ENCODE data around the gene PROX1.

- no peak for TF ChIP-seq CTCF (IDR thresholded peaks at IDR 0.05)
- no peak for TF ChIP-seq POLR2A (IDR thresholded peaks at IDR 0.05)
- TF ChIP-seq POLR2AphosphoS5 (IDR thresholded peaks at IDR 0.05) = no peak
- no peak for TF ChIP-seq EP300 (IDR thresholded peaks at IDR 0.05)
Measured at GRCh38 chr1:214010717-214011116, 22.9 kb downstream of the PROX1 start.
